ENCODE data around the gene ZSCAN16.

Gene ZSCAN16

DNA sequence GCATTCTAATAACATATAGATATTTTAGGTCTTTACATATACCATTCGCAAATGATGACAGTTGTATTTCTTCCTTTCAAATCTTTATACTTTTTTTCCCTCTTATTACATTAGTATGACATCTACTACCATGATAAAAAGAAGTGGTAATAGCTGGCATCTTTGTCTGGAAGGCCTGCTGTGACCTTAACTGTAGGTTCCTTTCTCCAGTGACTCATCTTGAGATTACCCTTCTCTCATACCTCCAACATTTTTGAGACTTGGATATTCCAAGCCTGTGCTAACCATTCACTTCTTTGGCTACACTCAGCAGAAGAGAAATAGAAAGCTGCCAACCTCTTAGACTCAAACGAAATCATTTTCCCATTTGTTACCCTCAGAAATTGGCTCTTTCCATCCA, 47.6 kb downstream of the ZSCAN16 start:
- peaks cover 5% of the 10 kb centered on the region for H3K27me3 ChIP-seq
- H3K27ac ChIP-seq: no peak overlapping the region
- H3K4me3 ChIP-seq (ENCODE audit: low read depth in 1 of 2, low read length in 1 of 2): no peak overlapping the region
- no peaks in the 10 kb centered on the region for H3K4me1 ChIP-seq (ENCODE audit: control insufficient read depth in 1 of 2, insufficient read depth in 1 of 2, low read depth in 1 of 2, low read length in 1 of 2)
- no peaks in the 10 kb centered on the region for H3K9me3 ChIP-seq
- TF ChIP-seq, protein P1, sequence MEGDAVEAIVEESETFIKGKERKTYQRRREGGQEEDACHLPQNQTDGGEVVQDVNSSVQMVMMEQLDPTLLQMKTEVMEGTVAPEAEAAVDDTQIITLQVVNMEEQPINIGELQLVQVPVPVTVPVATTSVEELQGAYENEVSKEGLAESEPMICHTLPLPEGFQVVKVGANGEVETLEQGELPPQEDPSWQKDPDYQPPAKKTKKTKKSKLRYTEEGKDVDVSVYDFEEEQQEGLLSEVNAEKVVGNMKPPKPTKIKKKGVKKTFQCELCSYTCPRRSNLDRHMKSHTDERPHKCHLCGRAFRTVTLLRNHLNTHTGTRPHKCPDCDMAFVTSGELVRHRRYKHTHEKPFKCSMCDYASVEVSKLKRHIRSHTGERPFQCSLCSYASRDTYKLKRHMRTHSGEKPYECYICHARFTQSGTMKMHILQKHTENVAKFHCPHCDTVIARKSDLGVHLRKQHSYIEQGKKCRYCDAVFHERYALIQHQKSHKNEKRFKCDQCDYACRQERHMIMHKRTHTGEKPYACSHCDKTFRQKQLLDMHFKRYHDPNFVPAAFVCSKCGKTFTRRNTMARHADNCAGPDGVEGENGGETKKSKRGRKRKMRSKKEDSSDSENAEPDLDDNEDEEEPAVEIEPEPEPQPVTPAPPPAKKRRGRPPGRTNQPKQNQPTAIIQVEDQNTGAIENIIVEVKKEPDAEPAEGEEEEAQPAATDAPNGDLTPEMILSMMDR (IDR thresholded peaks at IDR 0.05): no peak
- no peaks in the 10 kb centered on the region for H3K36me3 ChIP-seq

DNA sequence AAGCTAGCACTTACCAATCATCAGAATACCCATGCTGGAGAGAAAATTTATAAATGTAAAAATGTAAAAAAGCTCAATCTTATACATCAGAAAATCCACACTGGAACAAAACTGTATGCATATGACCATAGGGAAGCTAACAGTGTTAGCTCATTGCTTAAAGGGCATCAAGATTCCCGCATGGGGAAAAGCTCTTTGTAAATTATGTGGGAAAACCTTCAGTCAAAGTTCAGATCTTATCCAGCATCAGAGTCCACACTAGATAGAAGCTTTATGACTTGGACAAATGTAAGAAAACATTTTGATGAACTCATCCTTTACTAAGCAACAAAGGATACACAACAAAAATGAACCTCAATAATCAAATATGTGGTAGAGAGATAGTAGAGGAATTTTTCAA, 52.0 kb downstream of the ZSCAN16 start:
- Histone ChIP-seq H3K36me3 (no peaks in the 10 kb centered on the region), H3K9me3 (no peaks in the 10 kb centered on the region), H3K4me3 (ENCODE audit: low read depth in 1 of 2, low read length in 1 of 2) (no peak overlapping the region), H3K27ac (no peak overlapping the region), H3K4me1 (ENCODE audit: control insufficient read depth in 1 of 2, insufficient read depth in 1 of 2, low read depth in 1 of 2, low read length in 1 of 2) (no peaks in the 10 kb centered on the region), H3K27me3 (peaks cover 5% of the 10 kb centered on the region)
- TF ChIP-seq, protein P1 (IDR thresholded peaks at IDR 0.05): no peak

All from neutrophil (primary cell).